Measurements from ENCODE around the gene MEIKIN. TPM values are rescaled to one million over a fixed set of nuclear protein-coding genes. Genes with fewer than 3 reads are reported as not detected.

Gene MEIKIN
- total and polyA plus RNA-seq, 2 of the 13 experiments (the other 11 are each of a cell fraction or from before 2014, with no cell fraction given) = not detected

DNA sequence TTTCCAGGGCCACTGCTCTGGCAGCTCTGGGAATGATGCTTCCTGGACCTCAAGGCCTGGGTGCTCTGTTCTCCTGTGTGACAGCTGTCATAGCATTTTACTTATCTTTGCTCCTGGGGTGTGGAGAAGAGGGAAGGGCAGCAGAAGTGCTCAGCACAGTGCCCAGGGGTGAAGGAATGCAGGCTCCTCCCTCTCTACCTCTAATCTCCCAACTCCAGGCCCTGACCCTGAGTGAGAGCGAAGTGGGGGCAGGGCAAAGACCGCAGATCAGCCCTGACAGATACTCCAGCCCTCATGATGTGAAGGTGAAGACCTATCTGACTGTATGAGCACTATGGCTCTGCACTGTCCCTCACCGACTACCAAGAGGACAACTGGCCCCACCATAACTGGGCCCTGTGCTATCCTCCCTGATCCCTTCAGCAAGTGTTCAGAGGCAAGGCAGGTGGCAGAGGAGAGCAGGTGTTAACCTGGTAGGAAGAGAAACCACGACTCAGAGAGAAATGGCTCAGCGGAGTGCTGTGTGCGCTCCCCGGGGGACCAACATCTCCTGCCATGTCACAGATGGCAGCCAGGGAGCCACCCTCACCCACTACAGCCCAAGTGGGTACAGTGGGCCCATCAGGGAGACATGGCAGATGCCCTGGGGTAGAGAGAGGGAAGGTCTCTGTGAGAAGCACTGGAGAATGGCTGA lies 49.2 kb upstream of the MEIKIN start (continued):
- TF ChIP-seq, protein P1, sequence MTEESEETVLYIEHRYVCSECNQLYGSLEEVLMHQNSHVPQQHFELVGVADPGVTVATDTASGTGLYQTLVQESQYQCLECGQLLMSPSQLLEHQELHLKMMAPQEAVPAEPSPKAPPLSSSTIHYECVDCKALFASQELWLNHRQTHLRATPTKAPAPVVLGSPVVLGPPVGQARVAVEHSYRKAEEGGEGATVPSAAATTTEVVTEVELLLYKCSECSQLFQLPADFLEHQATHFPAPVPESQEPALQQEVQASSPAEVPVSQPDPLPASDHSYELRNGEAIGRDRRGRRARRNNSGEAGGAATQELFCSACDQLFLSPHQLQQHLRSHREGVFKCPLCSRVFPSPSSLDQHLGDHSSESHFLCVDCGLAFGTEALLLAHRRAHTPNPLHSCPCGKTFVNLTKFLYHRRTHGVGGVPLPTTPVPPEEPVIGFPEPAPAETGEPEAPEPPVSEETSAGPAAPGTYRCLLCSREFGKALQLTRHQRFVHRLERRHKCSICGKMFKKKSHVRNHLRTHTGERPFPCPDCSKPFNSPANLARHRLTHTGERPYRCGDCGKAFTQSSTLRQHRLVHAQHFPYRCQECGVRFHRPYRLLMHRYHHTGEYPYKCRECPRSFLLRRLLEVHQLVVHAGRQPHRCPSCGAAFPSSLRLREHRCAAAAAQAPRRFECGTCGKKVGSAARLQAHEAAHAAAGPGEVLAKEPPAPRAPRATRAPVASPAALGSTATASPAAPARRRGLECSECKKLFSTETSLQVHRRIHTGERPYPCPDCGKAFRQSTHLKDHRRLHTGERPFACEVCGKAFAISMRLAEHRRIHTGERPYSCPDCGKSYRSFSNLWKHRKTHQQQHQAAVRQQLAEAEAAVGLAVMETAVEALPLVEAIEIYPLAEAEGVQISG (CRISPR knock-in tag; IDR thresholded peaks at IDR 0.05) = no peak; the same call in none of the 2 replicates
- TF ChIP-seq NCOA5 (CRISPR knock-in tag; IDR thresholded peaks at IDR 0.05) (no peak), ZNF333 (CRISPR knock-in tag; IDR thresholded peaks at IDR 0.05; ENCODE audit: borderline replicate concordance) (no peak), TBX3 (IDR thresholded peaks at IDR 0.05; ENCODE audit: borderline replicate concordance) (no peak), GFI1 (CRISPR knock-in tag; IDR thresholded peaks at IDR 0.05; ENCODE audit: borderline replicate concordance) (no peak), ESRRA (CRISPR knock-in tag; IDR thresholded peaks at IDR 0.05; ENCODE audit: low read depth) (no peak), PITX1 (CRISPR knock-in tag; IDR thresholded peaks at IDR 0.05) (no peak), MAZ (IDR thresholded peaks at IDR 0.05; ENCODE audit: borderline replicate concordance, low read depth, low read length) (no peak), MAZ (CRISPR knock-in tag; IDR thresholded peaks at IDR 0.05; ENCODE audit: low read depth) (no peak), ATF1 (CRISPR knock-in tag; IDR thresholded peaks at IDR 0.05) (no peak), ZUFSP (CRISPR knock-in tag; IDR thresholded peaks at IDR 0.05; ENCODE audit: borderline replicate concordance) (no peak), ZNF788 (CRISPR knock-in tag; IDR thresholded peaks at IDR 0.05; ENCODE audit: borderline replicate concordance) (peak; percentile 50; the same call in 1 of the 2 replicates), ZNF660 (CRISPR knock-in tag; IDR thresholded peaks at IDR 0.05; ENCODE audit: borderline replicate concordance, low read depth) (no peak), SPEN (CRISPR knock-in tag; IDR thresholded peaks at IDR 0.05; ENCODE audit: low read depth) (no peak), GATAD2A (CRISPR knock-in tag; IDR thresholded peaks at IDR 0.05) (peak; percentile 58; the same call in 1 of the 2 replicates), RFX1 (IDR thresholded peaks at IDR 0.05) (no peak), TAF1 (CRISPR knock-in tag; IDR thresholded peaks at IDR 0.05) (no peak), ZNF792 (CRISPR knock-in tag; IDR thresholded peaks at IDR 0.05) (no peak), ZNF350 (CRISPR knock-in tag; IDR thresholded peaks at IDR 0.05; ENCODE audit: borderline replicate concordance, low read depth) (0 out of 2 replicates have a peak, but pooled peaks have one; percentile 47), WIZ (CRISPR knock-in tag; IDR thresholded peaks at IDR 0.05) (no peak), ZNF547 (CRISPR knock-in tag; IDR thresholded peaks at IDR 0.05) (no peak), ZNF263 (CRISPR knock-in tag; IDR thresholded peaks at IDR 0.05) (peak; percentile 96)
- TF ChIP-seq, protein P2, sequence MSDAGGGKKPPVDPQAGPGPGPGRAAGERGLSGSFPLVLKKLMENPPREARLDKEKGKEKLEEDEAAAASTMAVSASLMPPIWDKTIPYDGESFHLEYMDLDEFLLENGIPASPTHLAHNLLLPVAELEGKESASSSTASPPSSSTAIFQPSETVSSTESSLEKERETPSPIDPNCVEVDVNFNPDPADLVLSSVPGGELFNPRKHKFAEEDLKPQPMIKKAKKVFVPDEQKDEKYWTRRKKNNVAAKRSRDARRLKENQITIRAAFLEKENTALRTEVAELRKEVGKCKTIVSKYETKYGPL (CRISPR knock-in tag; IDR thresholded peaks at IDR 0.05) = no peak
- TF ChIP-seq, protein P3, sequence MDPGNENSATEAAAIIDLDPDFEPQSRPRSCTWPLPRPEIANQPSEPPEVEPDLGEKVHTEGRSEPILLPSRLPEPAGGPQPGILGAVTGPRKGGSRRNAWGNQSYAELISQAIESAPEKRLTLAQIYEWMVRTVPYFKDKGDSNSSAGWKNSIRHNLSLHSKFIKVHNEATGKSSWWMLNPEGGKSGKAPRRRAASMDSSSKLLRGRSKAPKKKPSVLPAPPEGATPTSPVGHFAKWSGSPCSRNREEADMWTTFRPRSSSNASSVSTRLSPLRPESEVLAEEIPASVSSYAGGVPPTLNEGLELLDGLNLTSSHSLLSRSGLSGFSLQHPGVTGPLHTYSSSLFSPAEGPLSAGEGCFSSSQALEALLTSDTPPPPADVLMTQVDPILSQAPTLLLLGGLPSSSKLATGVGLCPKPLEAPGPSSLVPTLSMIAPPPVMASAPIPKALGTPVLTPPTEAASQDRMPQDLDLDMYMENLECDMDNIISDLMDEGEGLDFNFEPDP (CRISPR knock-in tag; conservative IDR thresholded peaks at IDR 0.05) = no peak
